ACHN (cell line): ENCODE data around the gene HINT2.

Experiments
- DNase-seq: peaks from one replicate; pipeline ENCODE4 v3.0.0-alpha.2; 2015
- in situ Hi-C: cut with HindIII; loops from 2 replicates; pipeline ENCODE4 v1.10.0; 2017; ENCODE audit warnings: low sequenced_read_pairs, low pct_ligation_motif_present, low pct_unique_long_range_greater_than_20kb

HINT2 gene

GRCh38 chr9:35814841-35815543 is at the start of gene HINT2:
HINT2 (minus strand) TSS chr9:35815042; CDS start chr9:35814979, 63 bp downstream.
- peak; percentile 95 for DNase-seq
- in situ Hi-C loops: no loop called here

DNA sequence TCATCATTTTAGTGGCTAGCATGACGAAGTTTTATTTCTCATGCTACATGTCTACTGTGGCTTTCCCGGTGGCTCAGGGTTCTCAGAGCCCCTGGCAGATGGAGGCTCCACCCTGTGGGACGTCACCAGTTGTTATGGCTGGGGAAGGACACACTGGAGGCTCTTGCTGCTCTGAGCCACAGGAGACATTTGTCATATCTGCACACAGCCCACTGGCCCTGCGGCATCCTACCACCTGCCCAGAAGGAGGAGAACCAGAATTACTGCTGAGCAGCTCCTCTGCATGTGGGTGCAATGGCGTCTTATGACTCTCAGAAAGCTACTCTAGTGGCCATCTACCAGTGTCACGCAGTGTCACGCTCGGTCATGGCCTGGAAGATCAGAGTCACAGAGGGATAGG is 48.7 kb upstream of the HINT2 start:
- no peak for DNase-seq
- in situ Hi-C loops: no loop called here

DNA sequence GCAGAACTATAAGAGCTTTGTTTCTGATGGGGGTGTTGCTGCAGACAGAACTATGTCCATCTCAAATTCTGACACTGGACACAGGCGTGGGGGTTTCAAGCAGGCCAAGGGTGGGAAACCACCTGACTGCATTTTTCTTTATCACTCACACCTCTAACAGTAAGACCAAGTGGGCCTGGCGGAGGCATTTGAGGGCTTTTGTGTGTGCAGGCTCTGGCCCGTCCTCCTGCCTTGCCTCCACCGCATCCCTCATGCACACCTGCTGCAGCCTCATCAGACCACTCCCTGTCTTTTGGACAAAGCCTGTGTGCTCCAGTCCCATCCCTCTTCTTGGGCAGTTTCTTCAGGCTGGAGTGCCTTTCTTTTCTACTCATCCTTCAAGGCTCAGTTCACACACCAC is 47.5 kb upstream of the HINT2 start:
- no peak for DNase-seq
- in situ Hi-C loops: no loop called here

- no peak for DNase-seq
- in situ Hi-C loops: no loop called here
Measured at GRCh38 chr9:35861161-35861897, 46.5 kb upstream of the HINT2 start.

GRCh38 chr9:35859990-35860339 is 45.1 kb upstream of the HINT2 start:
- in situ Hi-C loops: no loop called here
- DNase-seq: no peak

DNA sequence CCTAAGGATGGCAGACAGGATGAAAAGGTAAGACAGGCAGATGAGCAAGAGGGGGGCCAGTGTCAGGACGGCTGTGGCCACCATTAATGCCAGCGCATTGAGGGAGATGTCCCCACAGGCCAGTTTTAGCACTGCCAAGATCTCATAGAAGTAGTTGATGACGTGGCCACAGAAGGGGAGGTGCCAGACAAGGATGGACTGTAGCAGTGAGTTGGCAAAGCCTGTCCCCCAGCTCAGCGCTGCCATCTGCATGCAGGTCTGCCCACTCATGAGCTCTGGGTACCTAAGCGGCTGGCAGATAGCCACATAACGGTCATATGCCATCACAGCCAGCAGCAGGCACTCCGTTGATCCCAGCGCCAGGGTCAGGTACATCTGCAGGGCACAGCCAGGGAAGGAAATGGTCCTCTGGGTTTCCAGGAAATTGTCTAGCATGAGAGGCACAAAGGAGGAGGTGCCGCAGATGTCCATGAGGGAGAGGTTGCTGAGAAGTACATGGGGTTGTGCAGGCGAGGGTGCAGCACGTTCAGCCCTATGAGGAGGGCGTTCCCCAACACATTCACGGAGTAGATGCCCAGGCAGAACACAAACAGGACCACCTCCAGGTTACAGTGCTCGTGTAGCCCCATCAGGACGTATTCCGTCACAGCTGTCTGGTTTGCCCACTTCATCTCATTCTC is 44.6 kb upstream of the HINT2 start:
- peak; percentile 4 for DNase-seq

DNA sequence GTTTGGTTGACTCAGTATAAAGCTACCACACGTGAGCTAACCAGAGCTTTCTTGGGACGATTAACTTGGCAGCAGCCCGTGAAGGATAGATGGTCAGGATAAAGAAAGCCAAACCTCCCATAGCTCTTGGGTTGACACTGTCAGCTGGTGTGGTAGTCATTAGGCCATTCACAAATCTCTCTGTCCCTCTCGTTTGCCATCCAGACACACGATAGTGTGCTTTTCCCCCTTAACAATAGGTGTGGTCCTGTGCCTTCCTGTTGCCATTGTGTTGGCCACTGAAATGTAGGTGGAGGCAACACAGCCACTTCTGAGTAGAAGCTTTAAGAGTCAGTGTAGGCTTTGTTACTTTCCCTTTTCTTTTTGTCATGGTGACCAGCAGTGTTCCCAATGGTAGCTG is 43.6 kb upstream of the HINT2 start:
- DNase-seq: no peak
- in situ Hi-C loops: no loop called here

More for the DNA sequence above, 44.6 kb upstream of the HINT2 start:
- in situ Hi-C loops: no loop called here

DNA sequence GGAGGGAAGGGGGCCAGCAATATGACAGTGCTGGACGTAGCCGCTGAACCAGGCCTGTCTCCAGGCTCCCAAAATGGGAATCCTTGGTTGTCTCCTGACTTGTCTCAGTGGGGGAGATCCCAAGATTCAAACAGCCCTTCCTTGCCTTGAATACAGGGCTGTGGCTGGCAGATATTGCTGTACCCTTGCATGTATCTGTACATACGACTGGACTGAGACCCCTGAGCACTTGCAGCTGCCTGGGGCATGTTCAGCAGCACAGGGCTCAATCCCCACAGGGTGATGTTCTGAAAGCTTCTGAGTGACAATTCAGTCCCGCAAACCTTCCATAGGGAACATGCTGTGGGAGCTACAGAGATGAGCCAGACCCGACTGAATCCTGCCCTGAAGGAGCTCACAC is 42.0 kb upstream of the HINT2 start:
- in situ Hi-C loops: no loop called here
- no peak for DNase-seq

DNA sequence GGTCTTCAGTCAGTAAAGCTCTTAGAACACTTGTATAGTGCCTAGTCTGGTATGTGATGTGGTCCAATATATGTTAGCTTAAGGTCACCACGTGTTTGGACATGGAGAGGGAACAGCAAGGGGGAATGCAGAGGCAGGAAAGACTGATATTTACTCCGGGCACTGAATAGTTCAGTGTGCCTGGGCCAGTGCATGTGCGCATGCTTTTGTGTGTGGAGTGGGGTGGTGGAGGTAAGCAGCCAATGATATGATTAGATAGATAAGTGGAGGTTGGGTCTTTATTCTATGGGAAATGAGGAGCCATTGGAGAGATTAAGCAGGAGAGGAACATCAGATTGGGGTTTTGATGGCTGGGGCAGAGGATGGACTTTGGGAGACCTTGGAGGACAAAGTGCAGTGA is 41.4 kb upstream of the HINT2 start:
- in situ Hi-C loops: no loop called here
- DNase-seq: no peak

- in situ Hi-C loops: no loop called here
- no peak for DNase-seq
Measured at GRCh38 chr9:35854091-35854762, 39.4 kb upstream of the HINT2 start.

DNA sequence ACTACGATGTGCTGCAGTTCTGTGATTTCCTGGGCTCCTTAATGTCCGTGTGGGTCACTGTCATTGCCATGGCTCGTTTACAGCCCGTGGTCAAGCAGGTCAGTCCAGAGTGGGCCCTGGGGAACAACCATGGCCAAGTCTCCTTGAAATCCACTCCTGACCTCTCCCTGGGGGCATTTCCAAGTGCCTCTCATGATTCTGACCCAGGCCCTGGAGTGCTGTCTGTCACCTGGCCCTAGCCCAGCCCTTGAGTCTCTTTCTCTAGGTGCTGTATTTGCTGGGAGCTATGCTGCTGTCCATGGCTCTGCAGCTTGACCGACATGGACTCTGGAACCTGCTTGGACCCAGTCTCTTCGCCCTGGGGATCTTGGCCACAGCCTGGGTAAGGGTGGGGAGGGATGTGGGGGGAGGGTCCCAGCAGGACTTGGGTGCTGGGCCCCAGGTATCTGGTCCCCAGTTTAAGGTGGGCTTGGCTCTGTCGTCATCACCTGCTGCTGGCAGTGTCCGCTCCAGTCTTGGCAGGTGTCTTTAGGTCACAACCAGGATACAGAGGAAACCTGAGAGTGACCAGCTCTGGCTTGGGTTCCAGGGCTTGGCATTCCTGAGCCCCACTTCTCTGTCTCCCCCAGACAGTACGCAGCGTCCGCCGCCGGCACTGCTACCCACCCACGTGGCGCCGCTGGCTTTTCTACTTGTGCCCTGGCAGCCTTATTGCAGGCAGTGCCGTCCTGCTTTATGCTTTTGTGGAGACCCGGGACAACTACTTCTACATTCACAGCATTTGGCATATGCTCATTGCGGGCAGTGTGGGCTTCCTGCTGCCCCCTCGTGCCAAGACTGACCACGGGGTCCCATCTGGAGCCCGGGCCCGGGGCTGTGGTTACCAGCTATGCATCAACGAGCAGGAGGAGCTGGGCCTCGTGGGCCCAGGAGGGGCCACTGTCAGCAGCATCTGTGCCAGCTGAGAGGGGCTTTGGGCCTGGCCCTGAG is 38.3 kb upstream of the HINT2 start:
- DNase-seq: no peak
- in situ Hi-C loops: no loop called here

DNA sequence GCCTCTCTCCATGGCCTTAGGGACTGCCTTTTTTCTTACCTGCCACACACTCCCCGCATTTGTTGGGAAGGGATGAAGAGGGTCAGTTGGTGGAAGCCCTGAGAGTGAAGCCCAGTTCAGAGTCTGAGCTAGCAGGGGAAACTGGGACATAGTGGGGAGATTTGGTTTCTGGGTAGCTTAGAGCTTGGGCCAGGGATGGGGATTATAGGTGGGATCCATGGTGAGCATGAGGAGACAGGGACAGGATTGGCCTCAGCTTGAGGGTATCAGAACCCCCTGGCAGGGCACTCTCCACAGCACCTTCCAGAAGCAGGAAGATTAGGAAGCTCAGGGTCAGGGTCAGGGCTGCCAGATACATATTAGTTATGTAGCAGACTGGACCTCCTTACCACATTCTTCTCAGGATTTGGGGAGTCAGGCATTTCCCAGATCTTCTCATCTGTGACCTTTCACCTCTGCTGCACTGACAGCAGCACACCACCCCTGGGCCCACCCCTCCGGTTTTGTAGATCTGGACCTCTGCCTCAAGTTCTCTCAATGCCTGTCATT is 37.5 kb upstream of the HINT2 start:
- in situ Hi-C loops: no loop called here
- DNase-seq: no peak

DNA sequence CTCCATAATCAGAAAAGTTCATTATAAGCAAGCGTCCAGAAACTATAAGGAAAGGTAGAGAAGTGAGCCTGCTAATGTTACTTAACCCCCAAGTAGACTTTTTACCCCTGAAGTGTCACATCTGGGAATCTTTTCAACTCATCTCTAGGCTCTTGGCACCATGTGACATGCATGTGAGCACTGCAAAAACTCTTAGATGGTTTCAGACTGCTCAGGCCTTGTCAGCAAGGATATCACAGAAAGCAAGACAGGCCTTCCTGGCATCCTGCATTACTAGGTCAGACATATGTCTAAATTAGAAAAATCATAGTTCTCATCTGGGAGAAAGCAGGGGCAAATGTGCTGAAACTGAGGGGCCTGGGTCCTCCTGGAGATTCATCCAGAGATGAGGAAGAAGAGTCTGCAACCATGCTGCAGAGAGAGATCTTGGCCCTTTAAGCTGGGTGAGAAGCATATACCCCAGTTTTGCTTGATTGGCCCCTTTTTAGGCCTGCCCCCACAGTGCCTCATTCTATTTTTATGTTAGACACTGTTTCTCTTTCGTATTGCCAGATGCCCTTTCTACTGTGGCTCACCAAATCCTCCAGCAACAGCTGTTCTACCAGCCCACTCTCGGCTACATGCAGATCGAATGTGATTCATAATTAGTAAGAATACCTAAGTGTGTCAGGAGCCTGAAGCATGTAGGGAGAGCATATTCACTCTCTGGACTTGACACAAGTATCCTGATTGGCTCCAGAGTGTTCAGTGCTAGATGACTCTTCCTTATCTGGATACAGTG is 33.1 kb upstream of the HINT2 start:
- DNase-seq: no peak
- in situ Hi-C loops: no loop called here

- no peak for DNase-seq
Measured at GRCh38 chr9:35845824-35846771, 31.3 kb upstream of the HINT2 start.

GRCh38 chr9:35844628-35845270 is 29.9 kb upstream of the HINT2 start:
- peak; percentile 66 for DNase-seq
- in situ Hi-C loops: no loop called here

More at GRCh38 chr9:35845824-35846771, 31.3 kb upstream of the HINT2 start:
- in situ Hi-C loops: no loop called here

GRCh38 chr9:35842795-35843194 is 28.0 kb upstream of the HINT2 start:
- in situ Hi-C loops: no loop called here
- no peak for DNase-seq
